HG03108 (cell line): Measurements from ENCODE around the gene FGD5.

Source experiments
- ATAC-seq: cut with Tn5 transposase; IDR thresholded peaks from one replicate; pipeline ENCODE4 v1.9.1; 2021; ENCODE audit warnings: moderate library complexity; ENCODE audit not compliant: unreplicated experiment

Gene FGD5

DNA sequence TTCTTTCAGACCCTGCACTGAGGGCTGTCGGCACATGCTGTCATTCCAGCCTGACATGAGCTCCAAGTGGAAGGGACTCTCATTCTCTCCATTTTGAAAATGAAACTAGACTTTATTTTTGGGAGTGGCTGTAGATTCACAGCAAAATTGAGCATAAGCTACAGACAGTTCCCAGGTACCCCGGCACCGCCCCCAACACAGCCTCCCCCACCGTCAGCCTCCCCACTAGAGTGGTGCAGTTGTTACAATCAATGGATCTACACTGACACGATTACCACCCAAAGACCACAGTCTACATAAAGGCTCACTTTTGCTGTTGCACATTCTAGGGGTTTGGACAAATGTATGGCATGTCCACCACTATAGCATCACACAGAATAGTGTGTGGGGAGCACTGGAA lies 29.5 kb upstream of the FGD5 start:
- ATAC-seq = no peak

DNA sequence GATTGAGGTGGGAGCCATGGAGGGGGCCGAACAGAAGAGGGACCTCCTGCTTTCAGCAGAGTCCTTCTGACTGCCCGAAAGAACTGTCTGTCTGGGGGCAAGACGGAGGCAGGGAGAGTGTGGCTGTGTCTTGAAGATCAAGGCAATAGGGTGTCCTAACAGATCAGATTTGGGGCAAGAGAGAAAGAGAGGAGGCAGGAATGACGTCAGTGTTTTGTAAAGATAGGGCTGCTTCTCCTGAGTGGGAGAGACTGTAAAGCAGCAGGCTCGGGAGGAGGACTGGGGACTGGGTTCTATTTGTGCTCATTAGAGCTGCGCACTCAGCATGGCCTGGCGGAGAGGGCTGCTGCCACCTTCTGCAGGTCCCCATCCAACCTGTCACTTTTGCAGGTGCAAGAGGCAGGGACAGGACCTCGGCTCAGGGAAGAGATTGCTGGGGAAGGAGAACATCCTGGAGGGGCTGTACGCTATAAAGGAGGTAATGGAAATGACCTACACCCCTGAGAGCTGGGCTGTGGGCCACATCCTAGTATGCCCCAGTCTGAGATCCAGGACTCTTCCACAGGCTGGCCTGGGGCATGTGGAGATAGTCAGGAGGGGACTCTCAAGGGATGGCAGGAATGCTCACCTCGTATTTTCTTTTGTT lies 29.0 kb upstream of the FGD5 start:
- no peak for ATAC-seq

GRCh38 chr3:14791343-14791945 lies 27.3 kb upstream of the FGD5 start:
- ATAC-seq = no peak

DNA sequence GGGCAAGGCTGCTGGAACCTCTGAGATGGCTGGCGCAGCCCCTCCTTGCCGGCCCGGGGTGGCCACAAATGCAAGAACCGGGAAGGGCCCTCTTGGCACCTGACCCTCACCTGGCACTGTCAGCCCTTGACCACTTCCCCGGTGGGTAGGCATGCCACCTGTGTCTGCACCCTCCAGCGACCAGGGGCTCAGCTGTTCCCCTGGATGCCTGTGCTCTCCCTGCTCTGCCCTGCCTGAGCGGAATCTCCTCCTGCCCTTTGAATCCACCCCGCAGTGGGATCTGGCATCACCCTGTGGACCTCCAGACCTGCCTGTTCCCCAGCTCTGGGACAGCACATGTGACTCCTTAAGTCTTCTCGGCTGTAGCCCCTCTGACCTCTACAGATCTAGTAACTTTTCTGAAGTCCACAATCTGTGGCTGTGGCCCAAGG lies 26.1 kb upstream of the FGD5 start:
- no peak for ATAC-seq

GRCh38 chr3:14793126-14793857 lies 25.5 kb upstream of the FGD5 start:
- ATAC-seq = no peak

DNA sequence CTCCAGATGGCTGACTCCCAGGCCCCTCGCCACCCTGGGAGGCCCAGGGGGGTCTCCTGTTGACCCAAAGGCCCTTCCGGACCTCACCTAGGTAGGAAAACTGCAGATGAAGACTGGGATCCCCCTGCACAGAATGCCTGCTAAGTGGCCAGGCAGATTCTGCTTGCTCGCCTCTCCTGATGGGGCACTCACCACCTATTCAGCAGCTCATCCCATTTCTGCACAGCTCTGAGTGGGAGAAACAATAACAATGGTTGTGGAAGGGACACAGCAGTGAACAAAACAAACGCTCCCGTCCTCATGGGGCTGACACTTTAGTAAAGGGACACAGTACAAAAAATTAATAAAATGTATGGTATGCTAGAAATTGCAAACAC lies 24.9 kb upstream of the FGD5 start:
- no peak for ATAC-seq

GRCh38 chr3:14794435-14794834 lies 24.3 kb upstream of the FGD5 start:
- ATAC-seq = no peak

DNA sequence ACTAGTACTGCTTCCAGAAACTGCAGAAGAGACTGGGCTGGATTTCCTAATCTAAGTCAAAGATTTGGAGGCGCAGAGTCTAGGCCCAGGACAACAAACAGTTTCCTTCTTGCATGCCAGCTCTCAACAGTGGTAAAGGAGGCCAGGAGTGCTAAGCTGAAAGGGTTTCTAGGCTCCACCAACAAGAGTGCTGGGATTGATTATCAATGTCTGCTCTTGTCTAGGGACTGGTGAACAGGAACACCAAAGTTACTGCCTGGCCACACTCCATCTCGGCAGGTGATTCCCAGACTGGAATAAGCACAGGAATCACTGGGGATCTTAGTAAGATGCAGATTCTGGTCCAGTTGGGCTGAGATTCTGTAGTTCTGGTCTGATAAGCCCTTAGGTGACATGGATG lies 22.8 kb upstream of the FGD5 start:
- no peak for ATAC-seq

DNA sequence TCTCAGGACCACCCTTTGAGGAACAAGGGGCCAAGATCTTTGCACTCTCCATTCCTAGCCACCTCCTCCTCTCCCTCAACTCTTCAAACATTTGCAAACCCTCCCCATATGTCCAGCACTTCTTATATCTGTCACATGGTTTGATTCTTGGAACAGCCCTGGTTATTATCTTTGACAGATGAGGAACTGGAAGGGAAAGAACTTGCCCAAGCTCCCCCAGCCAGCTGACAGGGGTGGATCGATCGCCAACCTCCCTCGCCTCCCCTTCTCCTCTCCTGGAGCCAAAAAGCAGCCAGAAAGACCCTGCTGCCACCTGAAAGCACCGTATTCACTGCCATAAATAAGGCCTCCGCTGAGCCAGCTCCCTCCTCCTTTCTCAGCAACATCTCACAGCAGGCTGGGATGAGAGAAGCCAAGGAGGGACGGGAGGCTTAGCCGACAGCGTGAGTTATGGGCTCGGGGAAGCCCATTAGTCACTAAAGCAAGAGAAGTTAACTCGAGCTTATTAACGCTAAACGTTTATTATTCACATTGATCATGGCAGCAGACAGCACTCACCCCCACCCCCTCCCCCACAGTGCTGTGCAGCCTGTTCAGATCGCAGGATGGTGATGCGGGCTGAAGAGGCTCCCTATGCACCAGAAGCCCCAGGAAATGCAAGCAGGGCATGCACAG lies 22.2 kb upstream of the FGD5 start:
- no peak for ATAC-seq

- ATAC-seq = no peak
Observed at GRCh38 chr3:14797731-14798130, 21.0 kb upstream of the FGD5 start.

GRCh38 chr3:14798231-14798630 lies 20.5 kb upstream of the FGD5 start:
- no peak for ATAC-seq

DNA sequence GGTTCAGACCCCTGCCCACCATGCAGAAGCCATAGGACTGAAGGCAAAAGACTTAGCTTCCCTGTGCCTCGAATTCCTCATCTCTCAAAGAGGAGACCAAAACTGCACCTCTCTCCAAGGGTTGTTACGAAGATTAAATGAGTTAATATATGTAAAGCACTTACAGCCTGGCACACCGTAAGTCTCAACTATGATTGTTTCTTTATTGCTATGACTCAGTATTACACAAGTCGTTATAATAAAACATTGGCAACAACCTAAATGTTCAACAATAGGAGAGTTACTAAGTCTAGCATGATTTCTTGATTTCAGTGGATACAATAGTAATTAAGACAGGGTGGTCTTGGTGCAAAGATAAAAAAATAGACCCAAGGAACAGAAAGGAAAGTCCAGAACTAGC lies 19.6 kb upstream of the FGD5 start:
- no peak for ATAC-seq

- ATAC-seq = no peak
Observed at GRCh38 chr3:14801031-14801430, 17.7 kb upstream of the FGD5 start.

DNA sequence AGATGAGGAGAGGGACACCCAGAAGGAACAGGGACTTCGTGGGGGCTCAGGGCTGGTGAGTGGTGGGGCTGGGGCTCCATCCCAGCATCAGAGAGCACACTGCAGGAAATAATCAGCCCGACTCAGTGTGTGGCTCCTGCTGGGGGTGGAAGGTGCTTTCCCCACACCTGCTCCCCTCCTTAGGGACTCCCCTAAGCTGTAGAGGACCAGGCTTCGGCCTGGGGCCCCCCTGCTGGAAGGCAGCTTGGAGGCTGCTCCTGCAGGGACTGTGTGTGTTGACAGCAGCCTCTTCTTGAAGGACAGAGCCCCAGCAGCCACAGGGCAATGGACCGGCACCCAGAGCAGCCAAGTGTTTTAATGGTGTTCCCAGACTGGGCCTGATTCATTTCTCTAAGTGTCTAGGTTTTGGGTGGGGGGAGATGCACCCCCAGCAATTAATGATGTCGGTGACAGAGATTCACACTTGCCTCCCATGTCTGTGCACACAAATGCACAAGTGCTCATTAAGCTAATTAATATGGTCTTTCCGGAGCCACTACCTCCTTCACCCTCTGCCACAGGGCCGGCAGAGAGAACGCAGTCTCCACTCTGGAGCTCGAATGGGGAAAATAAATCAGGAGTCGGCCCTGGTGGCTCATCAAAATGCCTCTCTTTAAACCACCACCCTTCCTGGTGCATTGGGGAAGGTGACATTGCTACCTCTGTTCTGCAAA lies 16.9 kb upstream of the FGD5 start:
- ATAC-seq = no peak

DNA sequence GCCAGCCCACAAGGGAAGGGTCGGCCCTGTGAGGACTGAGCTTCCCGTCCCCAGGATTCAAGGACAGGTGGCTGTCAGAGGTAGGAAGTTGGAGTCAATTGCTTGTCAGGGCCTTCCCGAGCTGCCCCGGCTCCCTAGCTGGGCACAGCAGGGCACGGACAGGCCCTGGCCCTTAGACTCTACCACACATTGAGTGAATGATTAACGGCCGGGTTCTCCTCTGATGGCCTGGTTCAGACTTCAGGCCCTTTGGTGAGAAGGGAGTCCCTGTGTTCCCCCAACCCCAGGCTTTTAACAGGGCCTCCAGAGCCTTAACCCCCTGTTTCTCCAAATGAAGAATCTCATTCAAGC lies 16.4 kb upstream of the FGD5 start:
- ATAC-seq = no peak

DNA sequence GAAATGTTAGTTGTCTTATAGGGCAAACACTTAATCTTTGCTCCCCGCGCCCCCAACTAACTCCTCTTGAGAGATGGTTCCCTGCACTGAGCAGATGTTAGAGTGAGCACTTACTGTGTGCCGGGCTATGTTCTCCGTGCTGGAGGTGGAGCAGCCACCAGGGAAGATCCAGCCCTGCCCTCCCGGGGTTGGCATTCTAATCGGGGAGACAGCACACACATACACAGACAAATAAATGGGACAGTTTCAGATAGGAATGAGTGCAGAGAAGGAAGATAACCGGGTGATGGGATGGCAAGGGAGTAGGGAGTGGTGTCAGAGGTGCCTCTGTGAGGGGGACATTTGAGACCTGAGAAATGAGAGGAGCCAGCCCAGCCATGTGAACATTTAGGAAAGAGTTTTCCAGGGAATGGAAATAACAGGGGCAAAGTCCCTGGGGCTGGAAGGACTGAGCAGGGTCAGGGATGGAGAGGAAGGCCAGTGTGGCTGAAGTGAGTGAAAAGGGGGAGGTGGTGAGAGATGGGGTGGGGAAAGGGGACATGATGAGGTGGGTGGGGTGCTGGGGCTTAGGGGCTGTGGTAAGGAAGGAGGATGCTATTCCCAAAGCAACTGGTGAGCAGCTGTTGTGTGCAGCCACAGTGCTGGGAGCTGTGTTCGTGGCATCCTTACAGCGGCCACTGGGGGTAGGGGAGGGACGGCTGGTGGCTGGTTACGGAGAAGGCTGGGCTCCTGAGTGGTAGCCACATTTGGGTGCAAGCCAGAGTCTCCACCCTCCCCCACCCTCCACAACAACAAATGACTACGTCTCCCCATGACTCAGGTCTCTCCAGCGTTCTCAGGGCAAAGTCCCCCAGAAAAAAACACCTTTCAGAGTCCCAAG lies 15.4 kb upstream of the FGD5 start:
- no peak for ATAC-seq

GRCh38 chr3:14803981-14804834 lies 14.6 kb upstream of the FGD5 start:
- no peak for ATAC-seq

GRCh38 chr3:14804835-14805780 lies 13.7 kb upstream of the FGD5 start:
- no peak for ATAC-seq
